Common myeloid progenitor, CD34-positive (primary cell): ENCODE measurements around the gene PAEP. TPM values are rescaled to one million over a fixed set of nuclear protein-coding genes. Genes with fewer than 3 reads are reported as not detected.
"Not testable (repeated sequence)": the region's sequence is repeated elsewhere in the genome, so short reads cannot be mapped to it uniquely, and the experiment has no call there.

Experiments used
- CTCF ChIA-PET: fragments of 350-600 bp; sonication (Branson Sonifier 250); formaldehyde crosslinking; loops from one replicate; lab custom pipeline; 2021; ENCODE audit warnings: antibody characterized with exemption; lab: Charles Lee
- POLR2A ChIA-PET: fragments of 350-600 bp; sonication (Branson Sonifier 250); formaldehyde crosslinking; loops from one replicate; lab custom pipeline; 2021; ENCODE audit warnings: antibody characterized with exemption; lab: Charles Lee
- DNase-seq, 3 donors: peaks; one replicate each; pipeline versions ENCODE4 v3.0.0 to v3.0.0-alpha.2; 2013
- H3K27ac ChIP-seq, 2 experiments: 1 replicate in 1 of 2; 2 replicates in 1 of 2; pipeline ENCODE4 v1.7.0; 2013; ENCODE audit warnings: inconsistent platforms in 2 of 2, low read length in 2 of 2, mild to moderate bottlenecking in 2 of 2, low read depth in 1 of 2, moderate library complexity in 1 of 2; ENCODE audit not compliant: severe bottlenecking in 2 of 2, insufficient read depth in 1 of 2, poor library complexity in 1 of 2
- H3K27me3 ChIP-seq, 5 experiments: replicated peaks in 2 of 5; 1 replicate in 3 of 5; 2 replicates in 2 of 5; pipeline versions ENCODE4 v1.6.1 to v1.7.0; 2013; ENCODE audit warnings: low read length in 4 of 5, mild to moderate bottlenecking in 2 of 5, moderate library complexity in 2 of 5, inconsistent platforms in 1 of 5; ENCODE audit not compliant: insufficient read depth in 5 of 5, control insufficient read depth in 4 of 5
- H3K36me3 ChIP-seq, 4 experiments: 1 replicate in 2 of 4; 2 replicates in 2 of 4; pipeline versions ENCODE4 v1.6.1 to v1.7.0; 2013; ENCODE audit warnings: low read length in 3 of 4, control low read depth in 1 of 4, mild to moderate bottlenecking in 1 of 4; ENCODE audit not compliant: control insufficient read depth in 4 of 4, insufficient read depth in 4 of 4
- H3K4me1 ChIP-seq, 4 experiments: 1 replicate in 3 of 4; 2 replicates in 1 of 4; pipeline versions ENCODE4 v1.6.1 to v1.7.1; 2013; ENCODE audit warnings: low read length in 3 of 4, mild to moderate bottlenecking in 3 of 4, control low read depth in 1 of 4, inconsistent platforms in 1 of 4, moderate library complexity in 1 of 4; ENCODE audit not compliant: control insufficient read depth in 4 of 4, insufficient read depth in 4 of 4; ENCODE audit errors: control extremely low read depth in 1 of 4
- H3K4me3 ChIP-seq, 7 experiments: 1 replicate in 4 of 7; 2 replicates in 3 of 7; pipeline versions ENCODE4 v1.5.1 to v1.7.0; 2013; ENCODE audit warnings: mild to moderate bottlenecking in 7 of 7, low read length in 6 of 7, moderate library complexity in 6 of 7, inconsistent platforms in 2 of 7, low read depth in 2 of 7, control low read depth in 1 of 7; ENCODE audit not compliant: insufficient read depth in 4 of 7, control insufficient read depth in 1 of 7; ENCODE audit errors: extremely low read depth in 1 of 7
- H3K9me3 ChIP-seq, 5 experiments: 1 replicate in 4 of 5; 2 replicates in 1 of 5; pipeline versions ENCODE4 v1.6.1 to v1.7.1; 2013; ENCODE audit warnings: low read length in 4 of 5, mild to moderate bottlenecking in 2 of 5, inconsistent platforms in 1 of 5, low read depth in 1 of 5, moderate library complexity in 1 of 5; ENCODE audit not compliant: control insufficient read depth in 4 of 5, insufficient read depth in 2 of 5; ENCODE audit errors: control extremely low read depth in 1 of 5
- WGBS: methylation state at CpG from one replicate; pipeline ENCODE4 v1.1.5; 2013; ENCODE audit not compliant: insufficient coverage; 5-methylcytosine and 5-hydroxymethylcytosine counted together
- polyA plus RNA-seq: library from polyadenylated mRNA; unstranded; fragments of 120-200 nt; gene quantifications from one replicate; pipeline ENCODE4 v1.2.1, GENCODE V29; 2013

Gene PAEP
- polyA plus RNA-seq, result not detected

DNA sequence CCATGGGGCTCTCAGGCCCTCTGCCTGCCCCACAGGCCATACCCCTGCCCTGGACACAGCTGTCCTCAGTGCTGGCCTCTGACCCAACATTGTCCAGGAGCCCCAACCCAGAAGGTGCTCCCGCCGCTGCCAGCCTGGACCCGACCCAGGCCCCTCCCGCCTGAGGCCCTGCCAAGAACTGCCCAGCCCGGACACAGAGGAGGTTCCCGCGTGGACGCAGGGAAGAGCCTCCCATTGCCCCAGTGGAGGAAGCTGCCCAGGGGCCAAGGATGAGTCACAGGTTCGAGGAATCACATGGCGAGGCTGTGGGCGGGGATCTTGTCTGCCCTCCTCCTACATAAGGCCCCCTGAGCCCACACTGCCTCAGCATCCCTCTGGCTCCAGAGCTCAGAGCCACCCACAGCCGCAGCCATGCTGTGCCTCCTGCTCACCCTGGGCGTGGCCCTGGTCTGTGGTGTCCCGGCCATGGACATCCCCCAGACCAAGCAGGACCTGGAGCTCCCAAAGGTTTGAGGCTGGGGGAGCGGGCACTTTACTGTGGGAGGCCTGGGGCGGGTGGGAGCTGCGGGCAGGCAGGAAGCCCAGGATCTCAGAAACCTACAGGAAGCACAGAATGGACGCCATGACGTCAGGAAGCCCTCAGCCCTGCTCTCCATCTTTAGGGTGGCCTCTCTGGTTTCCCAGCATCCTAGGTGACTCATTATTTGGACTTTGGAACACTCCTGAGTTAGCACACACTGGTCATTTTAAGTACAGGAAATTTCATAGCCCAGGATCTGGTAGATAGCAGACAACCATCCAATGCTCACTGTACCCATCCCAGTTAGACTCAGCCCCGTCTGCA, at the start of gene PAEP:
Gene PAEP (plus strand): TSS at position 366 of the 844 bp plus-strand sequence.
- no peak within 1 kb of the TSS for H3K4me3 ChIP-seq
- WGBS, result 90% methylated on average over 20 of the region's 20 CpGs

GRCh38 chr9:135512241-135512603, 49.3 kb upstream of the PAEP start:
- H3K4me3 ChIP-seq, result no peak overlapping the region
- ChIA-PET POLR2A (no interaction called here), CTCF (no interaction called here)
- DNase-seq, result no peak
- peaks cover 0 to 22% (median 0%) of the 10 kb centered on the region in 5 experiments for H3K27me3 ChIP-seq
- H3K27ac ChIP-seq, result no peak overlapping the region
- no peaks in the 10 kb centered on the region for H3K36me3 ChIP-seq
- 84% methylated on average over 6 of the region's 10 CpGs for WGBS
- peaks cover 0 to 6% (median 0%) of the 10 kb centered on the region in 5 experiments for H3K9me3 ChIP-seq
- H3K4me1 ChIP-seq, result peaks cover 0 to 9% (median 2%) of the 10 kb centered on the region in 4 experiments

More for the DNA sequence above, at the start of gene PAEP:
- H3K9me3 ChIP-seq, result no peaks in the 10 kb centered on the region
- no peaks in the 10 kb centered on the region for H3K36me3 ChIP-seq
- ChIA-PET CTCF (no interaction called here), POLR2A (no interaction called here)
- H3K27me3 ChIP-seq, result peaks cover 0 to 21% (median 0%) of the 10 kb centered on the region in 5 experiments
- no peak for DNase-seq
- no peak within 1 kb of the TSS for H3K27ac ChIP-seq
- no peaks in the 10 kb centered on the region for H3K4me1 ChIP-seq

GRCh38 chr9:135512904-135513303, 48.7 kb upstream of the PAEP start:
- Histone ChIP-seq H3K27me3 (peaks cover 0 to 29% (median 0%) of the 10 kb centered on the region in 5 experiments), H3K9me3 (peaks cover 0 to 6% (median 0%) of the 10 kb centered on the region in 5 experiments), H3K36me3 (no peaks in the 10 kb centered on the region), H3K4me1 (peaks cover 0 to 9% (median 2%) of the 10 kb centered on the region in 4 experiments), H3K27ac (no peak overlapping the region), H3K4me3 (no peak overlapping the region)
- POLR2A ChIA-PET, result no interaction called here
- WGBS, result 77% methylated on average over 5 of the region's 7 CpGs
- CTCF ChIA-PET, result no interaction called here
- no peak for DNase-seq

DNA sequence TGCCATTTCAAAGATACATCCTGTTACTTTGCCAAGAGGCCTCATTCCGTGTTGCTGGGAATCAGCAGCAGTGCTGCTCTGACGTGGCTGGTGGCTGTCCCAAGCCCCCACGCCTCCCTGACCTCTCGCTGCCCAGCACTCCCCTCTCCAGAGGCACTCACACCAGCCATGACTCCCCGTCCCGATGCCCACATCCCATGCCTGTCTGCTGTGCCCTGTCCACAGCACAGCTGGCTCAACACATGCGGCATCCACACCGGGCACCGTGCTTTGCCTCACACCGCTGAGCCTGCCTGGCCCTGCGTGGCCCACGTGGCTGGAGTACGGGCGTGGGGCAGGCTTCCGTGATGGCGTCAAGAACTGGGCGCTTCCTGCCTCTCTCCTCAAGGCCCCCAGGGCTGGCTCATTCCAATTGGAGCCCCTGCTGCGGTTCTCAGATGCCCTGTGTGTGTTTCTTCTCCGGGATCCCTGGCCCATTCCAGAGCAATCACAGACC, 48.2 kb upstream of the PAEP start:
- WGBS, result 92% methylated on average over 19 of the region's 19 CpGs
- no peaks in the 10 kb centered on the region for H3K36me3 ChIP-seq
- ChIA-PET CTCF (no interaction called here), POLR2A (no interaction called here)
- peaks cover 0 to 5% (median 0%) of the 10 kb centered on the region in 5 experiments for H3K9me3 ChIP-seq
- peaks cover 0 to 9% (median 2%) of the 10 kb centered on the region in 4 experiments for H3K4me1 ChIP-seq
- H3K27ac ChIP-seq, result no peak overlapping the region
- peaks cover 0 to 34% (median 0%) of the 10 kb centered on the region in 5 experiments for H3K27me3 ChIP-seq
- H3K4me3 ChIP-seq, result no peak overlapping the region
- no peak for DNase-seq

DNA sequence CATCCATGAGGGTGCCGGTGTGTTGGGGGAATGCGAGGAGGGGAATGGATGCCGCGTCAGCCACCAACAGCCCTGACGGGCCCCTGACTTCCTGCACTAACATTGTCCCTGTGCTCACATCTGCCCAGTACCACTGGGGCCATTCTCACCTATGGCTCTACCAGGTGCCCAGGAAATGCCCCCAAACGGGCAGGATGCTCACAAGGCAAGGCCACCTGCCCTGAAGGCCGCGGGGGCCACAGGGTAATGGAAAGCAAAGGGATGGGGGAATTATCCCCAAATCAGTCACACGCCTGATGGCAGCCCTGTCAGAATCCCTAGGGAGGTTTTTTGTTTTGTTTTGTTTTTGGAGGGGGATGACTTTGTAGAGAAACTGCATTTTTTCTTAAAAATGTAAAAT, 47.6 kb upstream of the PAEP start:
- H3K27ac ChIP-seq, CTCF ChIA-PET, H3K9me3 ChIP-seq, H3K36me3 ChIP-seq, H3K4me1 ChIP-seq, DNase-seq, POLR2A ChIA-PET, H3K4me3 ChIP-seq: not testable (repeated sequence)
- WGBS, result no CpG with 5 or more reads among the region's 9 CpGs
- peaks cover 0 to 36% (median 0%) of the 10 kb centered on the region in 5 experiments for H3K27me3 ChIP-seq

DNA sequence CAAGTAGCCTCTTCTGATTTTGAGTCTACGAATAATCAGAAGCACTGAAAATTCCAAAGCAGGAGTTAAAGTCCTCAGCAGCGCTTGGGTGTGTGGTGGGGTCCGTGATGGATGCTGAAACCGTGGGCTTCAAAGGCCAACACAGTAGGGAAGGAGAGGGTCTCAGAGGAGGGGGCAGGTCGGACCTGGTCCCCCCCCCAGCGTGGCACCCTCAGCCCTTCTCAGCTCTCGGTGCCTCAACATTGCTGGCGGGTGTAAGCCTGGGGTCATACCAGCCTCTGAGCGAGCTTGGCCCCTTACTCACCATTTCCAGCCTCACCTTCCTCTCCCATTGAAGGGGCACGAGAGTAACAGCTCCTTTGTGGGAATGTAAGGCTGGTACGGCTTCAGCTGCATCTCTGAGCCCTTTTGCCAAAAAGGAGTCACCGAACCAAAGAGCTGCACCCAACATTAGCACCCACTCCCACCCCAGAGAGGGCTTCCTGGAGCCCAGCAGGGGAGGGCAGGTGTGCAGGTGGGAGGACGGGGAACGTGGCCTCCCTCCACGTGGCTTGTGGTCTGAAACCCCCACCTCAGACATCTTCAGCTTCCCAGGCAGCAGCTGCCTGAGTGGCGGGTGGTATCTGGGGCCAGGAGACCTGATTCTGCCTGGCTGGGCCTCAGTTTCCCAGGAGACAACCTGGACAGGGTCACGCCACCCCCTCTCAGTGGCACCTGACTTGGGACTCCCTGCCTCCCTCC, 47.0 kb upstream of the PAEP start:
- H3K27me3 ChIP-seq, result peaks cover under 1 to 40% (median 3%) of the 10 kb centered on the region in 5 experiments
- H3K4me1 ChIP-seq, result peaks cover 0 to 9% (median 2%) of the 10 kb centered on the region in 4 experiments
- CTCF ChIA-PET, result no interaction called here
- 94% methylated on average over 12 of the region's 17 CpGs for WGBS
- H3K27ac ChIP-seq, result no peak overlapping the region
- no peak for DNase-seq
- no peaks in the 10 kb centered on the region for H3K36me3 ChIP-seq
- POLR2A ChIA-PET, result no interaction called here
- H3K9me3 ChIP-seq, result peaks cover 0 to under 1% (median 0%) of the 10 kb centered on the region in 5 experiments
- H3K4me3 ChIP-seq, result no peak overlapping the region
